Measurements from ENCODE around the gene CTNND2.
"Not testable (repeated sequence)": the region's sequence is repeated elsewhere in the genome, so short reads cannot be mapped to it uniquely, and the experiment has no call there.

Gene CTNND2

DNA sequence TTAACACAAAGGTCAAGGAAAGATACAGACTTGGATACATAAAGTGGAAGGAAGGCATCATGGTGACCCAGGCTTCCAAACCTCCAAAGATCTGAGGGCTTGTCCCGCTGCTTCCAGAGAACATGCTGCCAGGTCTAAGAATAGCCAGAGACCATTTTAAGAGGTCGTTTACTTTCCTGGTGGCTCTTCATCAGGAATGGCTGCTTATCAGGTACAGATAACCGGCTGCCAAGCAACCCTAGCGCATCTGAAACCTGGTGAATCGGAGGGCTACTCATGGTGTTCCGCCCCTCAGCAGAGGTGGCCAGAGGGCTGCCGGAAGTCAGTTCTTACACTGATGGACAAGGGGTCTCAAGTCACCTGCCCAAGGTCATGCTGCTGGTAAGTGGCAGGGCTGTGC is 892.0 kb downstream of the CTNND2 start:
- H3K9me3 ChIP-seq (ENCODE audit: control insufficient read depth, low read length), result peaks cover 6% of the 10 kb centered on the region
- DNase-seq (ENCODE audit: low read depth), result no peak
- H3K4me3 ChIP-seq (ENCODE audit: low read length), result no peak overlapping the region

DNA sequence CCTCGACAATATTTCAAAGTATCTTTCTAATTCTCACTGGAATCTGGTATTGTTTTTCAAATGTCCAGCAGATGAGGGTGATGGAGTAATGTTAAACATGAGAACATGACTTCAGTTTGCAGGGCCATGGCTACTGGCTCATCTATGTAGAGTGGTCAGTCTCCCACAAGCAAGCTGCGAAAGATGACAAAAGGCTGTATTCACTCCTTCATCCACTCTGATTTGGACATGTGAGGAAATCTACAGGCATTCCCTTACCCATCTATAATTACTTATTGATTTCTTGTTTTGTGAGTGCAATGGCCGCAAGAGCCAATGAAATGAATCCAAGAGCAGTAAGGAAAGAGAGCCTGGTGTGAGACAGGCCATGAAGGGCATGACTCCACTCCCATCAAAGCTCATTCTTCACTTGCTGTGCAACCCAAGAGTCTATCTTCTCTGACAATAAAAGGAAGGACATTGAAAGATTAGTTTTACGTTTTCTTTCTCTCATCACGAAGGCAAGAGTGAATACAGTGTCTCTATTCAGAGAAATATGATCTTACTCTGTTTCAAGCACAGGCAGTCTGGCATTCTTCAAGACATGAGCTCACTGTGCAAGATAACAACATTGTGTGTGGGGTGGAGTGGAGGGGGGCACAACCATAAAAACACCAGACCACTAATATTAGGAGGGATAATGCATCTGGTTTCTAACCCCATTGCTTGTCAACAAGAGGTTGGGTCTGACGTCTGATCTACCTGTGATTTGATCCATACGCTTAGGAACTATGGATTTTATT is 893.6 kb downstream of the CTNND2 start:
- H3K9me3 ChIP-seq (ENCODE audit: control insufficient read depth, low read length), result peaks cover 6% of the 10 kb centered on the region
- no peaks in the 10 kb centered on the region for H3K36me3 ChIP-seq (ENCODE audit: control insufficient read depth, insufficient read depth, low read length, severe bottlenecking)
- no peak for DNase-seq (ENCODE audit: low read depth)
- no peak overlapping the region for H3K9ac ChIP-seq (ENCODE audit: low read length)
- H3K4me1 ChIP-seq (ENCODE audit: control insufficient read depth, insufficient read depth, low read length), result no peaks in the 10 kb centered on the region
- H3K4me3 ChIP-seq (ENCODE audit: low read length), result no peak overlapping the region
- no peaks in the 10 kb centered on the region for H3K27me3 ChIP-seq (replicated peaks; ENCODE audit: control insufficient read depth, insufficient read depth, low read length)

More for the DNA sequence above, 892.0 kb downstream of the CTNND2 start:
- H3K9ac ChIP-seq (ENCODE audit: low read length), result no peak overlapping the region
- H3K4me1 ChIP-seq (ENCODE audit: control insufficient read depth, insufficient read depth, low read length), result no peaks in the 10 kb centered on the region
- no peaks in the 10 kb centered on the region for H3K27me3 ChIP-seq (replicated peaks; ENCODE audit: control insufficient read depth, insufficient read depth, low read length)
- H3K36me3 ChIP-seq (ENCODE audit: control insufficient read depth, insufficient read depth, low read length, severe bottlenecking), result no peaks in the 10 kb centered on the region

DNA sequence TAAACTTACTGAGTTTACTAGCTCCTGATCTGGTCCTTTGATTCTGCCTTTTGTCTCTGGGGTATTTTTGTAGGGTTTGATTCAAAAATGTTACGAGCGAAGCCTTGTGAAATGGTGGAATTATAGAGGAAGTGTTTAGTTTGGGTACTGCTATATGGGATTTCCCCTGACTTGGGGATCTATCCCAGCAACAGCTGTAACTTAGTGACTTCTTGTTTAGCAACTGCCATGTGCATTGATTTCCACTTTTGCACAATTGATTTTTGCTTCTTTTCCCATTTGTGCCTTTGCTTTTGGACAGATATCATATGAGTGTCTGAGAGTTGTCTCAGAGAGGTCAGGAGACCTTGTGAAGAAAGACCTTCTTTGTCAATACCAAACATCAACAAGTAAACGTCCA is 894.7 kb downstream of the CTNND2 start:
- Histone ChIP-seq H3K27me3 (replicated peaks; ENCODE audit: control insufficient read depth, insufficient read depth, low read length) (peaks cover 2% of the 10 kb centered on the region), H3K4me1 (ENCODE audit: control insufficient read depth, insufficient read depth, low read length) (no peaks in the 10 kb centered on the region), H3K9me3 (ENCODE audit: control insufficient read depth, low read length) (peaks cover 6% of the 10 kb centered on the region), H3K9ac (ENCODE audit: low read length) (no peak overlapping the region), H3K36me3 (ENCODE audit: control insufficient read depth, insufficient read depth, low read length, severe bottlenecking) (no peaks in the 10 kb centered on the region), H3K4me3 (ENCODE audit: low read length) (no peak overlapping the region)
- DNase-seq (ENCODE audit: low read depth), result no peak

DNA sequence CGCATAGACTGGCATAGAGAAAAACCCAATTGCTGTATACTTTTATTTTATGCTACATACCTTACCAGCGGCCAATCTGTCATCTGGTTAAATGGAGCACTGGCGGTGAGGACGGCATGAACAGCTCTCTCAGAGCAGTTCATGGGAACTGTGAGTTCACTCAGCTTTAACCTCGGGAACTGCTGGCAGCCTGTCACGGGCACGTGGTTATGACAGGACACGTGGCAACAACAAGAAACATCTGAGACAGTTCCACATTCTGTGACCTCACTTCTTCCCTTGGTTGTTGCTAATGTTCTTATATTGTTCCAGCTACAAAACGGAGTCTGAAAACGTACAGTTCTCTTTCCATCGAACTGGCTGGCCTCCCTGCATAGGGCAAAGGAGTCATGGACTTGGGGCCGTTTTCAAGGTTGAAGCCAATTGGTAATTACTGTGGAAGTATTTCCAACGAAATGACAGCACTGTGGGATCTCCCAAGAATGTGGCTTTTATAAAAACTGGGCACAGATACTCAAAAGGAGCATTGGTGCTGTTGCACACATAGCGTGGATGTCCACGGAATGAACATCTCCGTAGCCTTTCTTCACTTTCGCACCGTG is 896.9 kb downstream of the CTNND2 start:
- H3K4me3 ChIP-seq (ENCODE audit: low read length), result no peak overlapping the region
- H3K4me1 ChIP-seq (ENCODE audit: control insufficient read depth, insufficient read depth, low read length), result no peaks in the 10 kb centered on the region
- no peak overlapping the region for H3K9ac ChIP-seq (ENCODE audit: low read length)
- peaks cover 2% of the 10 kb centered on the region for H3K27me3 ChIP-seq (replicated peaks; ENCODE audit: control insufficient read depth, insufficient read depth, low read length)
- no peak for DNase-seq (ENCODE audit: low read depth)
- H3K36me3 ChIP-seq (ENCODE audit: control insufficient read depth, insufficient read depth, low read length, severe bottlenecking), result no peaks in the 10 kb centered on the region
- peaks cover 6% of the 10 kb centered on the region for H3K9me3 ChIP-seq (ENCODE audit: control insufficient read depth, low read length)

DNA sequence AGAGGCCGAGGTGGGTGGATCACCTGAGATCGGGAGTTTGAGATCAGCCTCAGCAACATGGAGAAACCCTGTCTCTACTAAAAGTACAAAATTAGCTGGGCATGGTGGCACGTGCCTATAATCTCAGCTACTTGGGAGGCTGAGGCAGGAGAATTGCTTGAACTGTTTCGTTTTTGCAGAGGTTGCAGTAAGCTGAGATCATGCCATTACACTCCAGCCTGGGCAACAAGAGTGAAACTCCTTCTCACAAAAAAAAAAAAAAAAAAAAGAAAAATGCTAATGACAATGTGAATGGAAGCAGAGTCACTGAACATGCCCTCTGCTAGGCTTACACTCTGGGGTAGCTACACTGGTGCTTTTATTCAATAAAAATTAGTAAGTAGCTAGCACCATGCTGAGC is 899.7 kb downstream of the CTNND2 start:
- not testable (repeated sequence) for H3K27me3 ChIP-seq (replicated peaks; ENCODE audit: control insufficient read depth, insufficient read depth, low read length)

DNA sequence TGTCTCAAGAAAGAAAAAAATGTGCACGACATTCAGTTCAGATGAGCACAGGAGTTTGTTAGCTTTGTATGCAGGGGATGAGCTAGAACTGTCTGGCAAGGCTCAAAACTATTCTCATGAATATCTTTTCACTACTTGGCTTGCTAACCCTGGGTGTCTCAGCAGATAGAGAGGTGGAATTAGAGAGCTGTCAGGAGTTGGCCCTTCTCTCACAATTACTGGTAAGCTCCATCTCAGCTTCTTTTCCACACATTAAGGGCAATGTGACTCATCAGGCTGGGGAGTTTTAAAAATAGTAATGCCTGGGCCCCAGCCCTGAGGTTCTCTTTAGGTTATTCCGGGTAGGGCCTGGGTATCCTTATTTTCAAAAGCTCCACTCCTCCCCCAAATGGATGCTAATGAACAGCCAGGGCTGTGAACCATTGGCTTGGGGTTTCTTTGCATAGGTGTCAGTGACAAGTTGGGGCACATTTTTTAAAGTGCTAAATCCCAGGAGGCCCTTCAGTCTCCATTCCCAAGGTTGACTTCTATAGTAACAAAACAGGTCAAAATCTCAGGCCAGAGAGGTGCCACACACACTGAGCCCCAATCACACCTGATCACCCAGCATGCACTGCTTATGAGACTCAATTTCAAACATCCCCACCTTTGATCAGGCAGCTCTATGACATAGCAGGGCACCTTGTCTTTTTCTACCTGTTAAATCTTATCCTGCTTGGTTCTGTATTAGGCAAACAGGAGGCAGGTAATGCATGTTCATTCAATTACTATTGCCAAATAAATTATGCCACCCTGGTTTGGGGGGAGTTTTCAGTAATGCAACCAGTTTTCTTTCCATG is 903.5 kb downstream of the CTNND2 start:
- Histone ChIP-seq H3K4me3 (ENCODE audit: low read length) (no peak overlapping the region), H3K27me3 (replicated peaks; ENCODE audit: control insufficient read depth, insufficient read depth, low read length) (peaks cover 3% of the 10 kb centered on the region), H3K4me1 (ENCODE audit: control insufficient read depth, insufficient read depth, low read length) (no peaks in the 10 kb centered on the region), H3K36me3 (ENCODE audit: control insufficient read depth, insufficient read depth, low read length, severe bottlenecking) (no peaks in the 10 kb centered on the region), H3K9me3 (ENCODE audit: control insufficient read depth, low read length) (no peaks in the 10 kb centered on the region), H3K9ac (ENCODE audit: low read length) (no peak overlapping the region)
- DNase-seq (ENCODE audit: low read depth), result no peak

More for the DNA sequence above, 899.7 kb downstream of the CTNND2 start:
- not testable (repeated sequence) for H3K4me1 ChIP-seq (ENCODE audit: control insufficient read depth, insufficient read depth, low read length); H3K9me3 ChIP-seq (ENCODE audit: control insufficient read depth, low read length); DNase-seq (ENCODE audit: low read depth); H3K9ac ChIP-seq (ENCODE audit: low read length); H3K4me3 ChIP-seq (ENCODE audit: low read length); H3K36me3 ChIP-seq (ENCODE audit: control insufficient read depth, insufficient read depth, low read length, severe bottlenecking)

DNA sequence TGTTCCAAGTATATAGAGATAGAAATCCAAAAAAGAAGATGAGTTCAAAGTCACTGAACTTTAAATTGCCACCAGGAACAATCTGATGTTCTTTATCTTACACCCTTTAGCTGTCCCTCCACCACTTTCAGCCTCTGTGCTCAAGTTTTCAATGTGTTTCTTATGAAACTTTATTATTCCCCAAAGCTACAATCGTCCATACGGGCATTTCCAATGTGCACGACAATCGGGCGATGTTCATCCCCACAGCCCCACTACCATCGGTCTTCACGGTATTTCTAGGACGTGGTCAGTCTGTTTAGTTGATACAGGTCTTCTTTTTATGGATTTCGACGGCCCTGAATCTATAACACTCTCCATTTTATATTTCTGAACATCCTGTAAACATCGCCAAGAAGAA is 904.5 kb downstream of the CTNND2 start:
- Histone ChIP-seq H3K9ac (ENCODE audit: low read length) (no peak overlapping the region), H3K4me3 (ENCODE audit: low read length) (no peak overlapping the region), H3K36me3 (ENCODE audit: control insufficient read depth, insufficient read depth, low read length, severe bottlenecking) (no peaks in the 10 kb centered on the region), H3K27me3 (replicated peaks; ENCODE audit: control insufficient read depth, insufficient read depth, low read length) (peaks cover 7% of the 10 kb centered on the region), H3K4me1 (ENCODE audit: control insufficient read depth, insufficient read depth, low read length) (no peaks in the 10 kb centered on the region), H3K9me3 (ENCODE audit: control insufficient read depth, low read length) (peaks cover 6% of the 10 kb centered on the region)
- DNase-seq (ENCODE audit: low read depth), result no peak

DNA sequence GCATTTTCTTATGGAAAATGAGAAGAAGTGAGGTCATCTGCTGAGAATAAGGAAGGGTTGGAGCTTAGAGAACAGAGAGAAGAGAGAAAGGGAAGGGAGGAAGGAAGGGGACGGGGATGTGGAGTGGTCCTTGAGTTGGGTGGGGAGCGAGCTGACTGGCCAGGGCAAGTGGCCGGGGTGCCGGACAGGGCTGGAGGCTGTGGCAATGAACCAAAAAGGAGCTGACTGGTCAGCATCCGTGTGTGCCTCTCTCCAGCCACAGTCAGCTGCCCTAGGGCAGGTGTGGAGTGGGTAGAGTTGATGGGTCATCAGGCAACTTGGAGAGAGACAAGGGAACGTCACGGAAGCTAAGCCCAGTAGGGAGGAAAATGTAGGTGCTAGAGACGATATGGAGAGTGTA is 908.4 kb downstream of the CTNND2 start:
- H3K36me3 ChIP-seq (ENCODE audit: control insufficient read depth, insufficient read depth, low read length, severe bottlenecking), result no peaks in the 10 kb centered on the region
- no peak overlapping the region for H3K4me3 ChIP-seq (ENCODE audit: low read length)
- DNase-seq (ENCODE audit: low read depth), result no peak
- no peak overlapping the region for H3K9ac ChIP-seq (ENCODE audit: low read length)
- peaks cover 6% of the 10 kb centered on the region for H3K9me3 ChIP-seq (ENCODE audit: control insufficient read depth, low read length)
- peaks cover 7% of the 10 kb centered on the region for H3K27me3 ChIP-seq (replicated peaks; ENCODE audit: control insufficient read depth, insufficient read depth, low read length)
- no peaks in the 10 kb centered on the region for H3K4me1 ChIP-seq (ENCODE audit: control insufficient read depth, insufficient read depth, low read length)

DNA sequence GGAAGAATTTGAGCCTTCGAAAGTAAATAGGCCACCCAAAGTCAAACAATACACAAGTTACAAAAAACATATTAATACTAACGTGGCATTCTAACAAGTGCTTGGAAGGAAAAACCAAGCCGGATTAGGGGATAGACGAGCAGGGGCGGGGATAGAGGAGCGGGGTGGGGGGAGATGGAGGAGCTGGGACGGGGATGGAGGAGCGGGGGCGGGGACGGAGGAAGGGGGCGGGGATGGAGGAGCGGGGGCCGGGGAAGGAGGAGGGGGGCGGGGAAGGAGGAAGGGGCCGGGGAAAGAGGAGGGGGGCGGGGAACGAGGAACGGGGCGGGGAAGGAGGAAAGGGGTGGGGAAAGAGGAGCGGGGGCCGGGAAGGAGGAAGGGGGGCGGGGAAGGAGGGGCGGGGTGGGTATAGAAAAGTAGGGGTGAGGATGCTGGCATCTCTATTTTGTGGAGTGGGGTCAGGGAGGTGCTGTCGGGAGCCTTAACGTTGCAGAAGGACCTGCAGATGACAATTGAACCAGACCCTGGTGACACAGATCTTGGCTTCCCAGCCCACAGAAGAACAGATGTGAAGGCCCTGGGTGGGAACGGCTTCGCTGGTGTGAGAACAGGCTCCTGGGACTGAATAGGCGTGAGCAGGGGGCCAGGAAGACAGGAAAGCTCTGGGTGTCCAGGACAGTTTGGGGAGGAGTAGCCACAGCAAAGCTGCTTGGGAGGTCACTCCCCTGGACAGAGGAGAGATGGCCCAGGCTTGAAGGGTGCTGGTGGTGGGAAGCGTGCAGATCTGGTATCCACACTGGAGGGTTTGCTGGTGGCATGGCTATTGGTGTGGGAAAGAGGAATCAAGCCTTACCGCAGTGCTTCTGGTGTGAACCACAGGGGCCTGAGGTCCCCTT is 909.9 kb downstream of the CTNND2 start:
- Histone ChIP-seq H3K36me3 (ENCODE audit: control insufficient read depth, insufficient read depth, low read length, severe bottlenecking) (no peaks in the 10 kb centered on the region), H3K9ac (ENCODE audit: low read length) (no peak overlapping the region), H3K9me3 (ENCODE audit: control insufficient read depth, low read length) (peaks cover 6% of the 10 kb centered on the region), H3K27me3 (replicated peaks; ENCODE audit: control insufficient read depth, insufficient read depth, low read length) (peaks cover 9% of the 10 kb centered on the region), H3K4me1 (ENCODE audit: control insufficient read depth, insufficient read depth, low read length) (no peaks in the 10 kb centered on the region), H3K4me3 (ENCODE audit: low read length) (no peak overlapping the region)
- no peak for DNase-seq (ENCODE audit: low read depth)

DNA sequence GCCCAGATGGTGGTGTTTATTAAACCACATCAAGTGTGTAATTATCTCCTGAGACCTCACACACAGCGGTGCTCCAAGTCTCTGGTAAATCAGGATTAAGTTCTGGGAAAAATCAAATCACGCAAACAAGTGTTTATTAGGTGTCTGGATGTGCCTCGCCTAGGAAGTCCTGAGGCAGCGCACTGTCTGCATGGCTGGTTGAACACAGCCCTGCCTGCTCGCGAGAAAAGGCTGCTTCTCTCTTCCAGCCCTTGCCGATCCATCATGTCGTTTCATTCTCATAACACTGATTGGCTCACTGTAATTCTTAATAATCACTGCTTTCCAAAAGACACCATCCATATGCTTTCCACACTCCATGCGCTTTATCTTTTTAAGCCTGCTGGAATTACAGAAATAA is 913.6 kb downstream of the CTNND2 start:
- Histone ChIP-seq H3K9me3 (ENCODE audit: control insufficient read depth, low read length) (peaks cover 6% of the 10 kb centered on the region), H3K9ac (ENCODE audit: low read length) (no peak overlapping the region), H3K36me3 (ENCODE audit: control insufficient read depth, insufficient read depth, low read length, severe bottlenecking) (no peaks in the 10 kb centered on the region), H3K27me3 (replicated peaks; ENCODE audit: control insufficient read depth, insufficient read depth, low read length) (peaks cover 20% of the 10 kb centered on the region), H3K4me3 (ENCODE audit: low read length) (no peak overlapping the region), H3K4me1 (ENCODE audit: control insufficient read depth, insufficient read depth, low read length) (no peaks in the 10 kb centered on the region)
- no peak for DNase-seq (ENCODE audit: low read depth)
